Measurements from ENCODE around the gene OR2V1. TPM values are rescaled to one million over a fixed set of nuclear protein-coding genes. Genes with fewer than 3 reads are reported as not detected.

The OR2V1 gene
- total and polyA plus RNA-seq, 2 experiments from 2014 or later = not detected

GRCh38 chr5:181121675-181122561, 9.1 kb downstream of the OR2V1 start:
- no peak for DNase-seq (ENCODE audit: low read depth in 1 of 2, low spot score in 1 of 2)
- H3K9me3 ChIP-seq (ENCODE audit: low read depth) = no peaks in the 10 kb centered on the region
- no peaks in the 10 kb centered on the region for H3K27me3 ChIP-seq
- no peak overlapping the region for H3K4me3 ChIP-seq
- no peaks in the 10 kb centered on the region for H3K36me3 ChIP-seq
- H3K27ac ChIP-seq = no peak overlapping the region
- no peaks in the 10 kb centered on the region for H3K4me1 ChIP-seq (ENCODE audit: low read depth)
- TF ChIP-seq CTCF (IDR thresholded peaks at IDR 0.05; ENCODE audit: low read depth, low read length) = no peak

- H3K36me3 ChIP-seq = no peaks in the 10 kb centered on the region
- no peaks in the 10 kb centered on the region for H3K4me1 ChIP-seq (ENCODE audit: low read depth)
- no peak overlapping the region for H3K27ac ChIP-seq
- H3K4me3 ChIP-seq = no peak overlapping the region
- DNase-seq (ENCODE audit: low read depth in 1 of 2, low spot score in 1 of 2) = no peak
- no peaks in the 10 kb centered on the region for H3K27me3 ChIP-seq
- H3K9me3 ChIP-seq (ENCODE audit: low read depth) = no peaks in the 10 kb centered on the region
- TF ChIP-seq CTCF (IDR thresholded peaks at IDR 0.05; ENCODE audit: low read depth, low read length) = no peak
Observed at GRCh38 chr5:181120761-181121160, 10.2 kb downstream of the OR2V1 start.

GRCh38 chr5:181120306-181120705, 10.7 kb downstream of the OR2V1 start:
- Histone ChIP-seq H3K27me3 (peaks cover 3% of the 10 kb centered on the region), H3K36me3 (no peaks in the 10 kb centered on the region), H3K4me1 (ENCODE audit: low read depth) (no peaks in the 10 kb centered on the region), H3K27ac (no peak overlapping the region), H3K9me3 (ENCODE audit: low read depth) (no peaks in the 10 kb centered on the region), H3K4me3 (no peak overlapping the region)
- no peak for DNase-seq (ENCODE audit: low read depth in 1 of 2, low spot score in 1 of 2)
- no peak for TF ChIP-seq CTCF (IDR thresholded peaks at IDR 0.05; ENCODE audit: low read depth, low read length)

GRCh38 chr5:181119105-181119504, 11.9 kb downstream of the OR2V1 start:
- no peak for TF ChIP-seq CTCF (IDR thresholded peaks at IDR 0.05; ENCODE audit: low read depth, low read length)
- no peak overlapping the region for H3K27ac ChIP-seq
- no peaks in the 10 kb centered on the region for H3K36me3 ChIP-seq
- DNase-seq (ENCODE audit: low read depth in 1 of 2, low spot score in 1 of 2) = no peak
- peaks cover 15% of the 10 kb centered on the region for H3K27me3 ChIP-seq
- no peaks in the 10 kb centered on the region for H3K9me3 ChIP-seq (ENCODE audit: low read depth)
- H3K4me1 ChIP-seq (ENCODE audit: low read depth) = no peaks in the 10 kb centered on the region
- no peak overlapping the region for H3K4me3 ChIP-seq

GRCh38 chr5:181118369-181118768, 12.6 kb downstream of the OR2V1 start:
- no peak for TF ChIP-seq CTCF (IDR thresholded peaks at IDR 0.05; ENCODE audit: low read depth, low read length)
- peaks cover 15% of the 10 kb centered on the region for H3K27me3 ChIP-seq

More at GRCh38 chr5:181118369-181118768, 12.6 kb downstream of the OR2V1 start:
- DNase-seq (ENCODE audit: low read depth in 1 of 2, low spot score in 1 of 2) = no peak
- Histone ChIP-seq H3K27ac (no peak overlapping the region), H3K4me1 (ENCODE audit: low read depth) (no peaks in the 10 kb centered on the region), H3K9me3 (ENCODE audit: low read depth) (no peaks in the 10 kb centered on the region), H3K36me3 (no peaks in the 10 kb centered on the region), H3K4me3 (no peak overlapping the region)
